SK-N-SH (cell line): ENCODE measurements around the gene GLIS1.

ENCODE experiments used
- CTCF ChIP-seq: fragments of 200-600 bp; sonication (generic); IDR thresholded peaks from 2 replicates; pipeline ENCODE4 v1.6.1; 2017; ENCODE audit warnings: antibody characterized with exemption, mild to moderate bottlenecking, moderate library complexity
- EP300 ChIP-seq, 2 experiments: IDR thresholded peaks; 2 replicates each; pipeline versions ENCODE4 v1.4.0 to v1.6.1; 2012; ENCODE audit warnings: borderline replicate concordance in 1 of 2, low read depth in 1 of 2, low read length in 1 of 2
- MXI1 ChIP-seq: IDR thresholded peaks from 2 replicates; pipeline ENCODE4 v1.6.1; 2012; ENCODE audit warnings: mild to moderate bottlenecking, low read depth, low read length, improper control_type of control experiment
- PBX3 ChIP-seq: IDR thresholded peaks from 2 replicates; pipeline ENCODE4; 2012
- RAD21 ChIP-seq: IDR thresholded peaks from 2 replicates; pipeline ENCODE4 v1.6.1; 2012; ENCODE audit warnings: mild to moderate bottlenecking, low read length
- TCF12 ChIP-seq: IDR thresholded peaks from 2 replicates; pipeline ENCODE4 v1.4.0; 2012

- TF ChIP-seq CTCF, result no peak
- no peak for TF ChIP-seq EP300 (IDR thresholded peaks at IDR 0.05; ENCODE audit: borderline replicate concordance in 1 of 2, low read depth in 1 of 2, low read length in 1 of 2)
- no peak for TF ChIP-seq RAD21
- no peak for TF ChIP-seq PBX3
- no peak for TF ChIP-seq TCF12
- TF ChIP-seq MXI1, result no peak
Measured at GRCh38 chr1:53682881-53683280, 56.1 kb downstream of the GLIS1 start.
